SW480 (cell line): ENCODE measurements around the gene RNGTT.

Source experiments
- DNase-seq: peaks from one replicate; pipeline ENCODE4 v3.0.0-alpha.2; 2016; ENCODE audit warnings: low spot score

Gene RNGTT

DNA sequence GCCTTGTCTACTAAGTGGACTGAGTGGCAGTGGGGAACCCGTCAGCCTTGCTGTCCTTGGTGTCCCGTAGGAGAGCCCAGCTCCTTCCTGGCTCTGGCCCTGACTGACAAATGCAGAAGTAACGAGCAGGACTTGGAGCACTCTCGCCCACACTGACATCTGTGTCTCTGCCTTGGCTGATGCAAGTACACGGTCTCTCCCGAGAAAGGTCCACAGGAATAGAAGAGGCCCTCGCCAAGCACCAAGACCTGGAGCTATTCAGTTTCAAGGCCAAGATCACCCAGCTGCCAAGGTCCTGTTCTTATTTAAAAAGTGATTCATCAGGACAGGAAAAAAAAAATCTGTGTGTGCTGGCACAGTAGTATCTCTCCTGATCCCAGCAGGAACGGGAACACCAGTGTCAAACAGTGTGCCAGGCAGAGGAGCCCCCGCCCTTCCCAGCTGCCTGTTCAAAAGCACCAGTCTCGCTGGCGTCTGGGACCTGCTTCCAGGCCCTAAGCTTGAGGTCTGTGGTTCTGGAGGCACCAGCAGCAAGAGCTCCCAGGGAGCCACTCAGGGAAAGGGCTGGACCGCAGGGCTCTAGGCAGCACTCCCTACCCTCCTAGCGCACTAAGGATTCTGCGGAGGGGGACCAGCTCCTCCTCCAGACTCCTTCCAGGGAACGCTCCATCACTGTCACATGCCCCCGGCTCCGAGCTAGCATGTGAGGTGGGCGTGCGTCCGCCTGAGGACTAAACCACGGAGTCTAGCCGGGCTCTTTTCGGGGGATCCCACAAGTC is 376.9 kb downstream of the RNGTT start:
- no peak for DNase-seq

DNA sequence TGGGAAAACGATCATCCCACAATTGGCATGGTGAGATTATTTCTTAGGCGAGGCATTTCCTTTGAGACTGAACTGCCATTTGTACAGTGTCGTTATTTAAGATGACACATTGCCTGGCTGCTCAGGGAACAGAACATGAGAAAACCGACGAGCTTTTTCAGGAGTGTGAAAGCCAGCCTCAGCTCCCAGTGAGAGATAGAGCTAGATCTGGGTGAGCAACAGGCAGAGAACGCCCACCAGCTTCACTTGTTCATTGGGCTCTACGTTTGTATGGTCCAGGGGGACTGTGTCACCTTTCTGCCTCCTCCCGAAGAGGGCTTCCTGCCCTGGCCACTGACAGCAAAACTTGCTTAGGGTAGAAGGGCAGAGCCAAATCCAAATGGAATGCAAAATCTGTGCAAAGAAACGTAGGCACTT is 378.1 kb downstream of the RNGTT start:
- DNase-seq, result no peak

DNA sequence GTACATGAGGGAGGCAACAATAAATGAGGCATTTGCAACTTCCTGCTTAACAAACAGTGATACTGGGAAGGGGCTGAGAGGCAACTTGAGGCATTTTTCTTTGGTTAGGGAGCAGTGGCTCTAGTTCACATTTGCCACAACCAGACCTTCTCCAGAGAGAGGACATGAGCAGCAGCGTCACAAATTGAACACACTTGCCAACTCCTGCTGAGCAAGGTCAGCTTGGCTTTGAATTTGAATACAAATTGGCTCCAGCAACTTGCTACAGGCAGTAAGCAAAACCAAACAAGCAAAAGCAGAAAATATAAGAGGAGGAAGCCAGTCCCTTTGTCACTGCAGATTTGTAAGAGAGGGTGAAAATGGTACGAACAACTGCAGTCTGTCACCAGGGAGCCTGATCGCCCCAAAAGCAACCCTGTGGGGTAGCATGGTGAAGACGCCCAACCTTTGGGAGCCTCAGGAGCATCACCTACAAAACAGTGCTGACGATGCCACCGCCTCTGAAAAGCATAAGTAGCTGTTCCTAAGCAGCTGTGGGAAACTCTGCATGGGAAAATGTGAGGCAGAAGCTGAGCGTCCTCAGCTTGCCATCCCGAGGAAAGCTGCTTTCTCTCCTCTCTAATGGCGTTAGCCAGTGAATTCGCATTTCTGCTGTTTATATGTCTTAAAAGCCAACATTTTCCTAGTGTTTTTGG is 378.7 kb downstream of the RNGTT start:
- no peak for DNase-seq

DNA sequence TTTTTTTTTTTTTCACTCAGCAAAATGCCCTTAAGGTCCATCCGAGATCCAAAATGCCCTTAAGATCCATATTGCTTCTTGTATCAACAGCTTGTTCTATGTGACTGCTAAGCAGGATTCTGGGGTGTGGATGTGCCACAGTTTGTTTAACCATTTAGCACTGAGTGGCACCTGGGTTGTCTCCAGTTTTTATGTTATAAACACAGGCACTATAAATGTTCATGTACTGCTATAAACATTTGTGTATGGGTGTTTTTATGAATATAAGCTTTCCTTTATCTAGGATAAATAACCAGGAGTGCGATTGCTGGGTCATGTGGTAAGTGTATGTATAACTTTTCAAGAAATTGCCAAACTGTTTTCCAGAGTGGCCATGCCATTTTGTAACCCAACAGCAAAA is 386.0 kb downstream of the RNGTT start:
- DNase-seq, result no peak

DNA sequence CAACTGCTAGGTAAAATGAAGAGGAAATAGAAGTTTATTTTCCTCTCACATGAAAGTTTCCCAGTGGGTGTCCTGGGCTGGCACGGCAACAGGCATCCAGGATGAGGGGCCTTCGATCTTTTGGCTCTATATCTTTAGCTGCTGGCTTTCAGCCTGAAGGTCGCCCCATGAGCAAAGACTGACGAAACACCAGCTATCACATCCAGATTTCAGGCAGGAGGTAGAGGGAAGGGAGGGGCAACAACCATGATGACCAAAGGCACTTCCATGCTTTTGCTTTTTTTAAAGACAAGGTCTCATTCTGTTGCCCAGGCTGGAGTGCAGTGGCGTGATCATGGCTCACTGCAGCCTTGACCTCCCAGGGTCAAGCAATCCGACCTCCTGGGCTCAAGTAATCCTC is 387.9 kb downstream of the RNGTT start:
- DNase-seq, result no peak

DNA sequence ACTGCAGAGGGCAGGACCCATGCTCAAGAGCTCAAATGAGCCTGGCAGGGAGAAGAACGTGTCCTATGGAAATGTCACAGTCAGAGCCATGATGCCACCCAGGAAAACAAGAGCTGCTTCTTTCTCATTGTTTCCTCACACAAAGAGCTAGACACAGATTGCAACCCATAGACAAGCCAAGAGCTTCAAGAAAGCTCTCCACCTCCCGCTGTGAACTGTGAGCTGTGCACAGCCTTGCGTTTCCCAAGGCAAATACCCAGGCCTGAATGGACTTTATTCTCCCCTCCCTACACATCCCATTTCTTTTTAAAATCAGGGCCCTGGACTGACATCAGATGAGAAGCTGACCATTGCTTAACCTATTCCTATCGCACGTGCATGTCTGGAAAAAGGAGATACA is 388.8 kb downstream of the RNGTT start:
- no peak for DNase-seq

DNA sequence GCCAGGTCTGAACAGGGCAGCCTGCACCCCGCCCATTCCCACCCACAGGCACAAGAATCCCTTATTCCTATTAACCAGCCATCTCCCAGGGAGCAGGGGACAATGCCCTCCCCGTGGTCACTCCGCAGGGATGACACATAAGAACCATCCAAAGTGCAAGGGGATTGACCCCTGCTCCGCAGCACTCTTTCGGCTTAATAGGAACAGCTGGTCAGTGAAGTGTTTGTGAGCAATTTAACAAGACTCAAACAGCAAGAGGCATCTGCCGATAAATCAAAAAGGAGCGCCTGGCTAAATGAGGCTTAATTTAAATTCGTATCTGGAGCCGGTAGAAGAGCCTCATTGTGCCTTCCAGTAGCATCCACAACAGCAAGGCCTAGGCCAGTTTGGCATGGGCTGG is 389.4 kb downstream of the RNGTT start:
- DNase-seq, result no peak

DNA sequence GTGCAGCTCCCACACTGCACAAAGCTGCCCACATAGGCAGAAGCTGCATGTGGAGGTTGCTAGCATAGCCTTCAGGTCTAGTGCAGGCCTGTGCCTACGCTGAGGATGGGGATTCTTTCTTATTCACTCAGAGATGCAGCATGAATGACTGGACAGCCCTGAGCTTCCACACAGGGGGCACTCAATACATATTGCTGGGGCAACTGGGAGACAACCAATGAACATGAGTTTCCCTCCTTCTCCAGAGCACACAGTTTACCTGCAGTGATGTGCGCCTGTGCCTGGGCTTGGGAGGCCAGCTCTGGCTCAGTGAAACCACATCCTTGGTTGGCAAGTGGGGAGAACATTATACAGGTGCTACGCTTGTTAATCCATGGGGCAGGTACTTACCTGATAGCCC is 389.9 kb downstream of the RNGTT start:
- no peak for DNase-seq

DNA sequence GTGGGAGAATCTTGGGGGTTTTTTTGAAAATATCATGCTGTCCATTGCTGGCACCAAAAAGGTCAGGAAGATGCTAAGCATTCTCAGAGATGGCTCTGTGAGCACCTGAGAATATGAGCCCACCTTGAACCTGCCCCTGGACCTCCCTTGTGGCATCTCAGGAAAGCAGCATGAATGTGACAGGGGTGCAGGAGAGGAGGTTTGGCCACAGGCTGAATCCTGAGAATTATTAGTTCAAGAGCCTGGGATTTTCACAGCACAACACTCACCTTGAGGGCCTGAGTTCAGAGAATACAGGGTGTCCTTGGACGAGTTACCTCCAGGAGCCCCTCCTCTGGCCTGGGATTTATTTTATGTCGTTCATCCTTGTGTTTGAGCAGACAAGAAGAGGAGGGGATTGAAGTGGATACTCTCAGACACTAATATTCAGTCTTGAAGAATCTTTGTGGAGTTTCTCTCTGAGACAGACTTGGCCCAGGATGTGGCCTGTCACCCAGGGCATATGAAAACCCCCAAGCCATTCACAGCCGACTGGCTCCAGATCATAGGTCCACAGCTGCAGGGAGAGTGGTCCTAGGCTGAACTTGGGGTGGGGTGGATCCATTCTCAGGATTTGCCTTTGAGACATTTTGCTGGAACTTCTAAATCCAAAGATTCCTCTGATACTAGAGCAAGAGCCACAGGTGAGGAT is 390.8 kb downstream of the RNGTT start:
- DNase-seq, result no peak

DNA sequence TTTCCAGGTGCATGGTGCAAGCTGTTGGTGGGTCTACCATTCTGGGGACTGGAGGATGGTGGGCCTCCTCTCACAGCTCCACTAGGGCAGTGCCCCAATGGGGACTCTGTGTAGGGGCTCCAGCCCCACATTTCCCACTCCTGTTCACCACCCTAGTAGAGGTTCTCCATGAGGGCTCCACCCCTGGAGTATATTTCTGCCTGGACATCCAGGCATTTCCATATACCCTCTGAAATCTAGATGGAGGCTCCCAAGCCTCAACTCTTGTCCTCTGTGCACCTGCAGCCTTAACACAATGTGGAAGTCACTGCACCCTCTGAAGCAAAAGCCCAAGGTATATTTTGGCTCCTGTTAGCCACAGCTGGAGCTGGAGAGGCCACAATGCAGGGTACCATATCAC is 393.5 kb downstream of the RNGTT start:
- DNase-seq, result no peak

DNA sequence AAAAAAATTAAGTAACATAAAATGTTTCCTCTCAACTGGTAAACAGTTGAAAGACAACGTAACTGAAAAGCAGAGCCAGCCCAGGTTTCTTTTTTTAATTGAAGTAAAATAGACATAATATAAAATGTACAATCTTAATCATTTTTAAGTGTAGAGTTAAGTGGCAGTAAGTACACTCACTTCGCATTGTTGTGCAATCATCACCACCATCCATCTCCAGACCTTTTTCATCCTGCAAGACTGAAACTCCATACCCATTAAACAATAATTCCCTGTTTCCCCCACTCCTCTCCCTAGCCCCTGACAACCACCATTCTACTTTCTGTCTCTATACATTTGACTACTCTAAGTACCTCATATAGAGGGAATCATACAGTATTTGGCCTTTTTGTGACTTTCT is 395.7 kb downstream of the RNGTT start:
- DNase-seq, result no peak

DNA sequence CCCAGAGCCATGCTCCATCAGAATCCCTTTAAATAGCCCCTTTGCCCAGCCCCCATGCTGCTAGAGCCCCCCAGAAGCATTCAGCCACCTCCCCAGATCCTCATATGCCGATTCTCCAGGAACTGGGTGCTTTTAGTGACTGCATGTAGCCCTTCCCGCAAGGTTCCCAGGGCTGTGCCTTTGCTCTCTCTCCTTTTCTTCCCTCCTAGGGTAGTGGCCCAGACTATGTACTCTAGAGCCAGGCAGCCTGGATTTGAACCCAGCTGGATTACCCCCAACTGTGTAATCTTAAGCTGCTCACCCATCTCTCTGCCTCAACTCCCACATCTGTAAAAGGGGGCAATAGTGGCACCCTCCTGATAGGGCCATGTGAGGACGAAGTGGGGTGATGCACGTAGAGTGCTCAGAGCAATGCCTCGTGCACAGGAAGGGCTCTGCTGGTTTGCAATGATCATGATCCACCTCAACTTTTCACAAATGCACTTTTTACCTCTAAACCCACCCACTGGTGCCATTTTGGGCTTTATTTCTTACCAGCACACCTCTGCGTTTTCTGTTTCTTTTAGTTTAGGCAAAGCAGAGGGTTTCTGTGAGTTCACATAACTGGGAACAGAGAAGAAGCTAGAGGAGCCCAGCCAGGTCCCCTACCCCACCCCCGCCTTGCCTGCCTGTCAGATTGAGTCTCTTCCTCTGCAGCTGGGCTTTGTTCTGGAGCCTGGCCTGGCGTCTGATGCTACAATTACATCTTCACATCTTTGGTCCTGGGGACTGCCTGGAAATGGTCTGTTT is 396.5 kb downstream of the RNGTT start:
- DNase-seq, result no peak

DNA sequence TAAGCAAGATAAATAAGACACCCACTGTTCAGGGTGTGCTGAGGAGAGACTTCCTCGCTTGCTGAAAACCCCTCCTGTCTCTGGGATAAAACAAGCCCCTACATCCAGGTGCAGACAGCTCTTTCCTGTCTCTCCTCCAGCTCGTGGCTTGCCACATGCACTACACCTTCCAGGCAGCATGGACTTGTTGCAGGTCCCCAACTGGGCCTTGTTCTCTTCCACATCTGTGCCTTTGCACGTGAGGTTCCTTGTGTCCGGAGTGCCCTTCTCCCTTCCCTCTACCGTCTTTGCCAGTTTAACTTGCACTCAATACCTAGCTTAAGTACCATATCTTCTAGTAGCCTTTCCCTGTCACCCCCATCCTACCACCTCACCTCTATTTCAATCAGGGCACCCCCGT is 397.6 kb downstream of the RNGTT start:
- no peak for DNase-seq

DNA sequence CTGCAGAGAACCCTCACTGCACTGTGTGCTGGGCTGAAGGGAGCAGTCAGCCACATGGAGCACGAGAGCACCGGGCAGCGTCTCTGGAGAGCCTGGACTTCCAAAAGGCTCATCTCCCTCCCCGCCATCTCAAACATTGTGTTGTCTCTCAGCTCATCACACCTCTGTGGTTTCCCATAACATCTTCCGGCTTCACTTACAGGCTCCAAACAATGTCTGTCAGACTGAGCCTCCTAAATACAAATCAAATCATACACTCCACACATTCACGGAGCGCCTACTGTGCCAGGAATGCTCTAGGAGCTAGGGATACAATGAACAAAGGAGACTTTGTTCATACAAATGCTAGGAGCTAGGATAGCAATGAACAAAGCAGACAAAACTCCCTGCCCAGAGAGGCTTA is 398.0 kb downstream of the RNGTT start:
- DNase-seq, result no peak

DNA sequence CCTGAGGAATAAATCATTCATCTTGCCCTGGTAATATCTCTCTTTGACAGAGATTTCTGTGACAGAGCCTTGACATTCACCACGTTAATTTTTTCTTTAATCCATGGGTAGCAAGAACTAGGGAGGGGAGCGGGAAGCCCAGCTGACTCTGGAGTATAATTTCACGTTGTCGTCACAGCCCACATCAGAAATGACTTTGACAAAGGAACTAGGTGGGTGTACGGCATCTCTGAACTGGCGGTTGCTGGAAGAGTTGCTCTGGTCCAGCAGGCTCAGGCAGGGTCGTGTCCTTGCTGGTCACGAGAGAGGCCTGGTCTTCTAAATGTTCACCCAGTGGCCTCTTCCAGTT is 400.2 kb downstream of the RNGTT start:
- DNase-seq, result no peak

DNA sequence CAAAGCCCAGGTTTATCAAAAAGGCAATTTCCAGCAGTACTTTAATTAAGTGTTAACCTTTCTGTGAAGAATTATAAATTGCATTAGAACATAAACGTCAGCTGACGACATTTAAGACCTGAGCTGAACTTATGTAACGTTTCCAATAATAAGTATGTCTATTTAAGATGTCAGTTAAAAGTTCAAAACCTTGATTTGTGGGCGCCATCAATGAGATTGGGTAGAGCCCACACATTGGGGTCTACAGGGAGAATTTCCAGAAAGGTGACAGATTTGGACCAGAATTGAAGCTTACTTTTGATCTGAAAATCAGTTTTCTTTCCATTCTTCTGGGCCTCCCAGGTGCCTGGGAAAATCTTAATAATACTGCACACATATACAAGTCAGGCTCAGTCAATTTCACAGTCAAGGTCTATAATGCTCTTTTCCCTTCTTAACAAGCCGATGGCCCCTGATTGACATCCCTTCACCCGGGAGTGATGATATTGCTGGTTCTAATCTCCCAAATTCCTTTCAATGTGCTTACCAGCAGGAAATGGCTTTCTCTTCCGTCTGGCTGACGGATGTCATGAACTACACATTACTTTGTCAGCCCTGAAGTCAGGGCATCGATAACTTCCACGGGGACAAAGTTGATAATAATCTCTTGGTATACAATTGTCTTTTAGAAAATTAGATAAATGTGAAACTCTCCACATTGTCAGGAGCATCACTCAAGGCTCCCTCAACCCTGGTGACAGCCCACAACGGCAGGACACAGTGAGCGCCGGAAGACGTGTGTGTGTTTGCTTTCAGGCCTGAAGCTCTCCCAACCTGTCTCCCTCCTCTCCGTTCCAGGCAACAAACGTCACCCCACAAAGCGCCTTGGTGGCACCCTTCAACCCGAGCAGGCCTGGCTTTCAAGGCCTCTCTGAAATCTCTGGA is 400.8 kb downstream of the RNGTT start:
- no peak for DNase-seq

DNA sequence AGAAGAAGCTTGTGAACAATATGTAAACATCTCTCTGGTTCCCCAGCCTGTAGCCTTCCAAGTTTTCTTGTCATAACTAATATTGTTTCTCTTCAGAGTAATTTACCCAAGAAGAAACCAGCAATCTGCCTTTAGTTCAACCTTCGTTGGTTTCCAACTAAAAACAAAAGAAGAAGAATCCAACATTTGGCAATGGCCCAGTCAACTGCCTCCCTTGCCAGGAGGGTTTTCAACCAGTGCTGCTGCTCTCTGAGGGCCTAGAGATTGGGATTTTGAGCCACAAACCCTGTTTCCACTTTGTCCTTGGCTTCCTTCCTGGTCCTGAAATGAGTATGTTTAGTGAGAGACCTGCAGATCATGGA is 401.5 kb downstream of the RNGTT start:
- no peak for DNase-seq

DNA sequence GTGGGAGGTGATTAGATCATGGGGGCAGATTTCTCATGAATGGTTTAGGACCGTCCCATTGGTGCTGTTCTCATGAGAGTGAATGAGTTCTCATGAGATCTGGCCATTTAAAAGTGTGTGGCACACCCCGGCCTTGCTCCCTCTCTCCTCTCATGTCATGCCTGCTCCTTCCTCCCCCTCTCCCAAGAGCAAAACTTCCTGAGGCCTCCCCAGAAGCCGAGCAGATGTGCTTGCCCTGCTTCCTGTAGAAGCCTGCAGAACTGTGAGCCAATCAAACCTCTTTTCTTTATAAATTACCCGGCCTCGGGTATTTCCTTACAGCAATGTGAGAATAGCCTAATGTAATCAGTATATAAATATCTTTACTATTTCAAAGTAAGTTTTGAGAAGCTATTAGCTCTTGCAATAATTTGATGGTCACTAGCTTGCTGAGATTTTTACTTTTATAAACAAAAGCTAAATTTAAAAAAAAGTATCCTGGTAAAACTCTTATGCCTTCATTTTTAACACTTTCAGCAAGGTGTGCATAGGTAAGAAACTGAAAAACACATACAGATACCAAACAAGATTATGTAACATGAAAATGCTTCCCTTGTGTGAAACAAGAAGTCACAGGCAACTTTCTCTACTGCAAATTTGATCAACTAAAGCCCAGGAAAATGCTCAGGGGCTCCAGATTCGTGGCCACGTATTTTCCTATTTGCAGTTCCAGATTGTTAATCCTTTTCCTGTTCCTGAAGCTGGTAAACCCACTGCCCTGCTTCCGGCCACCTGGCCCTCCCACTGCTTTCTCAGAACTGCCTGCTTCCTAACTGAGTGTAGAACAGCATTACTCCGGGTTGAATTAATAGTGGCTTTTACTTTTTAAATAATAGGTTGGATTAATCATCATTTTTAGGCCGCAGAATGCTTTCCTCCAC is 402.1 kb downstream of the RNGTT start:
- DNase-seq, result no peak
